GM23338 (cell line): ENCODE results near the gene HOXA2. TPM values are rescaled to one million over a fixed set of nuclear protein-coding genes. Genes with fewer than 3 reads are reported as not detected.
A peak's percentile ranks its signal among the peaks of the same experiment; 100 is the strongest.

ENCODE experiments used
- ATAC-seq: fragments of 200-7000 bp; cut with Tn5 transposase; 3 replicates; pipeline ENCODE4 v1.9.1; 2020
- DNase-seq: peaks from one replicate; pipeline ENCODE4 v3.0.0-alpha.2; 2015; ENCODE audit warnings: low spot score
- H2AFZ ChIP-seq: fragments of 200-600 bp; sonication (generic); 2 replicates; pipeline ENCODE4 v1.8.0; 2016; ENCODE audit warnings: antibody characterized with exemption, mild to moderate bottlenecking, moderate library complexity
- H3F3A ChIP-seq: fragments of 200-600 bp; sonication (generic); replicated peaks from 2 replicates; pipeline ENCODE4 v1.8.0; 2017; ENCODE audit warnings: antibody characterized with exemption, mixed run types, low read depth
- H3K27ac ChIP-seq: fragments of 200-600 bp; sonication (generic); 2 replicates; pipeline ENCODE4 v1.6.1; 2016; ENCODE audit warnings: low read depth
- H3K27me3 ChIP-seq: fragments of 200-600 bp; sonication (generic); 2 replicates; pipeline ENCODE4 v1.8.0; 2016; ENCODE audit warnings: mild to moderate bottlenecking, mixed run types, moderate library complexity; ENCODE audit not compliant: insufficient read depth
- H3K36me3 ChIP-seq: fragments of 200-600 bp; sonication (generic); 2 replicates; pipeline ENCODE4 v1.8.0; 2016; ENCODE audit warnings: mild to moderate bottlenecking; ENCODE audit not compliant: insufficient read depth
- H3K4me1 ChIP-seq: fragments of 200-600 bp; sonication (generic); 2 replicates; pipeline ENCODE4 v1.8.0; 2016; ENCODE audit warnings: mild to moderate bottlenecking, moderate library complexity; ENCODE audit not compliant: insufficient read depth
- H3K4me2 ChIP-seq: fragments of 200-600 bp; sonication (generic); 2 replicates; pipeline ENCODE4 v1.7.1; 2017; ENCODE audit warnings: mixed run types
- H3K4me3 ChIP-seq: fragments of 200-600 bp; sonication (generic); 2 replicates; pipeline ENCODE4 v1.6.1; 2016; ENCODE audit warnings: mixed run types
- H3K79me2 ChIP-seq: fragments of 200-600 bp; sonication (generic); replicated peaks from 2 replicates; pipeline ENCODE4 v1.8.0; 2017; ENCODE audit warnings: mild to moderate bottlenecking; ENCODE audit not compliant: insufficient read depth
- H3K9me2 ChIP-seq: fragments of 200-600 bp; sonication (generic); 2 replicates; pipeline ENCODE4 v1.8.0; 2017; ENCODE audit not compliant: insufficient read depth
- H4K20me1 ChIP-seq: fragments of 200-600 bp; sonication (generic); replicated peaks from 2 replicates; pipeline ENCODE4 v1.8.0; 2017; ENCODE audit warnings: mild to moderate bottlenecking; ENCODE audit not compliant: insufficient read depth
- H3K27ac Mint-ChIP-seq: 2 replicates; pipeline ENCODE4 v1.8.0; 2020; ENCODE audit warnings: inconsistent platforms, mild to moderate bottlenecking, moderate library complexity, mixed read lengths
- H3K27me3 Mint-ChIP-seq: 3 replicates; pipeline ENCODE4 v1.8.0; 2022; ENCODE audit warnings: low read depth, mild to moderate bottlenecking, moderate library complexity, mixed read lengths, inconsistent platforms; ENCODE audit not compliant: insufficient read depth, poor library complexity
- H3K36me3 Mint-ChIP-seq: 3 replicates; pipeline ENCODE4 v1.8.0; 2021; ENCODE audit warnings: low read depth, mild to moderate bottlenecking, inconsistent platforms, moderate library complexity, mixed read lengths
- H3K4me1 Mint-ChIP-seq: 3 replicates; pipeline ENCODE4 v1.8.0; 2020; ENCODE audit warnings: mild to moderate bottlenecking, inconsistent platforms, mixed read lengths
- H3K4me3 Mint-ChIP-seq: 3 replicates; pipeline ENCODE4 v1.8.0; 2021; ENCODE audit warnings: moderate library complexity, mild to moderate bottlenecking, inconsistent platforms, mixed read lengths
- H3K9me3 Mint-ChIP-seq: 3 replicates; pipeline ENCODE4 v1.8.0; 2020; ENCODE audit warnings: moderate library complexity, mild to moderate bottlenecking, inconsistent platforms, mixed read lengths
- CREB1 ChIP-seq: fragments of 250-450 bp; sonication (Bioruptor Pico); IDR thresholded peaks from 2 replicates; pipeline ENCODE4 v1.5.0; 2020; ENCODE audit warnings: low read depth, mild to moderate bottlenecking, moderate library complexity
- CTCF ChIP-seq, 2 experiments: fragments of 200-600 bp in 1 of 2; sonication (generic) in 1 of 2; conservative IDR thresholded peaks; 2 replicates each; pipeline versions ENCODE4 v1.5.1 to v1.6.1; 2016 to 2017; ENCODE audit warnings: antibody characterized with exemption in 2 of 2, low read depth in 2 of 2, mild to moderate bottlenecking in 2 of 2, moderate library complexity in 1 of 2
- EZH2 ChIP-seq: fragments of 200-600 bp; sonication (generic); IDR thresholded peaks from one replicate; pipeline ENCODE4 v1.8.0; 2017; ENCODE audit warnings: antibody characterized with exemption, mild to moderate bottlenecking, low read depth; ENCODE audit not compliant: unreplicated experiment
- JUNB ChIP-seq: IDR thresholded peaks from one replicate; pipeline ENCODE4 v1.6.1; 2016; ENCODE audit warnings: antibody characterized with exemption; ENCODE audit not compliant: unreplicated experiment
- POLR2AphosphoS5 ChIP-seq: IDR thresholded peaks from 2 replicates; pipeline ENCODE4 v1.6.1; 2016; ENCODE audit warnings: antibody characterized with exemption, low read depth
- STAT1 ChIP-seq: IDR thresholded peaks from one replicate; pipeline ENCODE4 v1.6.1; 2016; ENCODE audit warnings: antibody characterized with exemption; ENCODE audit not compliant: unreplicated experiment
- ZNF114 ChIP-seq: fragments of 250-450 bp; sonication (Bioruptor Pico); IDR thresholded peaks from 2 replicates; pipeline ENCODE4 v1.5.0; 2020; ENCODE audit warnings: mild to moderate bottlenecking, moderate library complexity
- ZNF331 ChIP-seq: fragments of 250-450 bp; sonication (Bioruptor Pico); IDR thresholded peaks from 2 replicates; pipeline ENCODE4 v1.5.0; 2020; ENCODE audit warnings: low read depth, mild to moderate bottlenecking, moderate library complexity
- polyA plus RNA-seq: library from polyadenylated mRNA; unstranded; fragments of >200 nt; fragmentation: Nextera tagmentation; extraction: Ambion mirVana; gene quantifications from 2 replicates; pipeline ENCODE4 v1.2.1, GENCODE V29; 2016
- total RNA-seq: library from RNA; depleted of rRNA; stranded (reverse); fragments of >200 nt; shearing (Covaris generic); gene quantifications from 2 replicates; pipeline ENCODE4 v1.2.3, GENCODE V29; 2014
- TF ChIP-seq, protein P1 (sequence below): IDR thresholded peaks from one replicate; pipeline ENCODE4 v1.6.1; 2018; ENCODE audit warnings: antibody characterized with exemption; ENCODE audit not compliant: unreplicated experiment

HOXA2 gene
- total and polyA plus RNA-seq, 2 experiments from 2014 or later = not detected

DNA sequence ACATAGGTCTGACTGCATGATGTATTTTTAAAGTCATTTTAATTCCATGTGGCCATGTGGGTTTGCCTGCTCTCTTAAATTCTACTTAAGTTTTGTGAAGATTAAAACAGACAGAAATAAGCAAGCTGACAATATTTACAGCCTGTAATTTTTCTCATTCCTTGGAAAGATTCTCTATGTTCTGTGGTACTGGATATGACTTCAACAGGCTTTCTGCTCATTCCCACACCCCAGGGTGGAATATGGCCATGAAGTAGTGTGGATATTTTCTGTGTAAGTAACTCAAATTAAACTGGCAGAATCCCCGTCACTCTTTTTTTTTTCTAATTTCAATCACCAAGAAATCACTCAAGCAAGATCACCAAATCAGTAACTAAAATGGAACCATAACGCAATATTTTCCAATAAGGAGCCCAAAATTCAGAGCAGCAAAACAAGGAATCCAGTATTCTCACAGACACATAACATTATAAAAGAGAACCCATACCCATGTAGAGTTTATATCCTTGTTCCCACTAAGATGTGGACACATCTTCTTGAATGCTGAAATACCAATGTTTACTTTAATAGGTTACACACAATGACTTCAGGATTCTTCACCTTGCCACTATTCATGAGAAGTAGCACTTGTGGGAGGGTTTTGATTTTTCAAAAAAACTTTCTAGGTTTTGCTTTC is 35.3 kb upstream of the HOXA2 start:
- H3K4me1 ChIP-seq = peaks cover 28% of the 10 kb centered on the region
- no peak overlapping the region for H3K4me2 ChIP-seq
- Mint-ChIP-seq H3K36me3 (no peaks in the 10 kb centered on the region; the same call in 2 of the 3 replicates), H3K27ac (no peak overlapping the region), H3K9me3 (peaks cover 8% of the 10 kb centered on the region; the same call in 2 of the 3 replicates), H3K4me3 (no peak overlapping the region), H3K4me1 (peaks cover 16% of the 10 kb centered on the region), H3K27me3 (peaks cover 100% of the 10 kb centered on the region)
- no peaks in the 10 kb centered on the region for H3K9me2 ChIP-seq
- no peak overlapping the region for H3K4me3 ChIP-seq
- DNase-seq (no peak), ATAC-seq (no peak)
- H3K36me3 ChIP-seq = no peaks in the 10 kb centered on the region
- no peaks in the 10 kb centered on the region for H3K79me2 ChIP-seq
- no peak overlapping the region for H3K27ac ChIP-seq
- H2AFZ ChIP-seq = no peak overlapping the region
- H3K27me3 ChIP-seq = peaks cover 100% of the 10 kb centered on the region
- H3F3A ChIP-seq = peaks cover 56% of the 10 kb centered on the region
- TF ChIP-seq POLR2AphosphoS5 (no peak), ZNF331 (CRISPR knock-in tag) (no peak), JUNB (no peak), CTCF (conservative IDR thresholded peaks at IDR 0.05; ENCODE audit: low read depth in 2 of 2) (no peak)
- TF ChIP-seq, protein P1, sequence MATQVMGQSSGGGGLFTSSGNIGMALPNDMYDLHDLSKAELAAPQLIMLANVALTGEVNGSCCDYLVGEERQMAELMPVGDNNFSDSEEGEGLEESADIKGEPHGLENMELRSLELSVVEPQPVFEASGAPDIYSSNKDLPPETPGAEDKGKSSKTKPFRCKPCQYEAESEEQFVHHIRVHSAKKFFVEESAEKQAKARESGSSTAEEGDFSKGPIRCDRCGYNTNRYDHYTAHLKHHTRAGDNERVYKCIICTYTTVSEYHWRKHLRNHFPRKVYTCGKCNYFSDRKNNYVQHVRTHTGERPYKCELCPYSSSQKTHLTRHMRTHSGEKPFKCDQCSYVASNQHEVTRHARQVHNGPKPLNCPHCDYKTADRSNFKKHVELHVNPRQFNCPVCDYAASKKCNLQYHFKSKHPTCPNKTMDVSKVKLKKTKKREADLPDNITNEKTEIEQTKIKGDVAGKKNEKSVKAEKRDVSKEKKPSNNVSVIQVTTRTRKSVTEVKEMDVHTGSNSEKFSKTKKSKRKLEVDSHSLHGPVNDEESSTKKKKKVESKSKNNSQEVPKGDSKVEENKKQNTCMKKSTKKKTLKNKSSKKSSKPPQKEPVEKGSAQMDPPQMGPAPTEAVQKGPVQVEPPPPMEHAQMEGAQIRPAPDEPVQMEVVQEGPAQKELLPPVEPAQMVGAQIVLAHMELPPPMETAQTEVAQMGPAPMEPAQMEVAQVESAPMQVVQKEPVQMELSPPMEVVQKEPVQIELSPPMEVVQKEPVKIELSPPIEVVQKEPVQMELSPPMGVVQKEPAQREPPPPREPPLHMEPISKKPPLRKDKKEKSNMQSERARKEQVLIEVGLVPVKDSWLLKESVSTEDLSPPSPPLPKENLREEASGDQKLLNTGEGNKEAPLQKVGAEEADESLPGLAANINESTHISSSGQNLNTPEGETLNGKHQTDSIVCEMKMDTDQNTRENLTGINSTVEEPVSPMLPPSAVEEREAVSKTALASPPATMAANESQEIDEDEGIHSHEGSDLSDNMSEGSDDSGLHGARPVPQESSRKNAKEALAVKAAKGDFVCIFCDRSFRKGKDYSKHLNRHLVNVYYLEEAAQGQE = no peak
- H4K20me1 ChIP-seq = peaks cover 62% of the 10 kb centered on the region

DNA sequence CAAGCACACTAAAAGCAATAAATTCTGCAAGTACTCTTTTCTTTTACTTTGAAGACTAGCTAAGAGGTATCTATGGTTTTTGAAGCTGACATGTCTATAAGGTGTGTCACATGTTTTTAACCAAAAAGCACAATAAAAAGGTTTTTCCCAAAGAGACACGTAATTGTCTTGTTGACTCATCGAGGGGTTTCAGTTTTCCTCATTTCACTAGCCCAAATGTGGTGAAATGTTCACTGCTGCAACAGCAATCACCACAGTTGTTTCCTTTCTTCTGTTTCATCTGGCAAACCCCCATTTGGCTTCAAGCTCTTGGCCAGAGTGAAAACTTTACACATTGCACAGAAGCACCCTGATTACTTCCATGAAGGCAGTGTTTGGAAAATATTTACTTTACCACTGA is 31.9 kb upstream of the HOXA2 start:
- no peak for DNase-seq

More for the DNA sequence above, 31.9 kb upstream of the HOXA2 start:
- H3K4me3 ChIP-seq = no peak overlapping the region
- peaks cover 100% of the 10 kb centered on the region for H3K27me3 ChIP-seq
- H3K27ac ChIP-seq = no peak overlapping the region
- Mint-ChIP-seq H3K27me3 (peaks cover 96% of the 10 kb centered on the region), H3K36me3 (no peaks in the 10 kb centered on the region), H3K4me3 (no peak overlapping the region), H3K9me3 (no peaks in the 10 kb centered on the region; the same call in 2 of the 3 replicates), H3K4me1 (peaks cover 5% of the 10 kb centered on the region; the same call in 2 of the 3 replicates), H3K27ac (no peak overlapping the region)
- peaks cover 49% of the 10 kb centered on the region for H3F3A ChIP-seq
- H4K20me1 ChIP-seq = peaks cover 67% of the 10 kb centered on the region
- no peak overlapping the region for H2AFZ ChIP-seq
- no peak overlapping the region for H3K4me2 ChIP-seq
- peaks cover 15% of the 10 kb centered on the region; the same call in 1 of the 2 replicates for H3K4me1 ChIP-seq
- no peak for ATAC-seq
- no peak for TF ChIP-seq JUNB
- TF ChIP-seq CREB1 = no peak
- TF ChIP-seq STAT1 = no peak
- no peak for TF ChIP-seq POLR2AphosphoS5
- TF ChIP-seq, protein P1 = no peak
- TF ChIP-seq EZH2 = peak; percentile 36
- TF ChIP-seq ZNF114 = no peak
- no peaks in the 10 kb centered on the region for H3K79me2 ChIP-seq
- H3K36me3 ChIP-seq = no peaks in the 10 kb centered on the region
- H3K9me2 ChIP-seq = no peaks in the 10 kb centered on the region
